IMR-90 (cell line): Measurements from ENCODE around the gene TENM4. TPM values are rescaled to one million over a fixed set of nuclear protein-coding genes. Genes with fewer than 3 reads are reported as not detected.

ENCODE experiments used
- ATAC-seq: fragments of 200-7000 bp; cut with Tn5 transposase; 2 replicates; pipeline ENCODE4 v1.9.1; 2020; ENCODE audit warnings: low read depth, mild to moderate bottlenecking, moderate library complexity
- BruUV-seq: library from RNA; stranded (reverse); fragments of 400-500 nt; replicated peaks from 2 replicates; lab custom pipeline; 2021; lab: Mats Ljungman, UMichigan
- CTCF ChIA-PET: fragments of 300-600 bp; formaldehyde crosslinking; extraction: SDS; loops from one replicate; lab custom pipeline; 2021; ENCODE audit warnings: antibody characterized with exemption; lab: Yijun Ruan, JAX
- POLR2A ChIA-PET: fragments of 300-600 bp; sonication (Branson Sonifier 250); formaldehyde crosslinking; loops from one replicate; lab custom pipeline; 2022; ENCODE audit warnings: antibody characterized with exemption; ENCODE audit not compliant: unreplicated experiment; lab: Charles Lee
- DNase-seq: peaks from one replicate; pipeline ENCODE4 v3.0.0; 2013
- H2AFZ ChIP-seq: replicated peaks from 2 replicates; pipeline ENCODE3; 2013; ENCODE audit warnings: low read length, mild to moderate bottlenecking; ENCODE audit not compliant: poor library complexity
- H2AK5ac ChIP-seq: 2 replicates; pipeline ENCODE4 v1.6.1; 2013; ENCODE audit warnings: low read depth, low read length, inconsistent platforms
- H2AK9ac ChIP-seq: replicated peaks from 2 replicates; pipeline ENCODE3; 2013; ENCODE audit warnings: mild to moderate bottlenecking, low read depth, low read length, moderate library complexity; ENCODE audit not compliant: poor library complexity
- H2BK120ac ChIP-seq: 2 replicates; pipeline ENCODE4 v1.6.1; 2013; ENCODE audit warnings: low read depth, low read length, inconsistent platforms
- H2BK15ac ChIP-seq: 3 replicates; pipeline ENCODE4 v1.6.1; 2013; ENCODE audit warnings: low read depth, low read length, inconsistent platforms
- H2BK20ac ChIP-seq: 2 replicates; pipeline ENCODE4 v1.6.1; 2013; ENCODE audit warnings: low read depth, mild to moderate bottlenecking, inconsistent platforms, low read length, moderate library complexity
- H2BK5ac ChIP-seq: 2 replicates; pipeline ENCODE4 v1.6.1; 2013; ENCODE audit warnings: mild to moderate bottlenecking, low read depth, low read length, inconsistent platforms; ENCODE audit not compliant: poor library complexity, severe bottlenecking
- H3K14ac ChIP-seq: replicated peaks from 2 replicates; pipeline ENCODE4 v1.6.1; 2013; ENCODE audit warnings: low read depth, low read length, inconsistent platforms
- H3K18ac ChIP-seq: 2 replicates; pipeline ENCODE4 v1.6.1; 2013; ENCODE audit warnings: low read depth, low read length, control low read depth
- H3K23ac ChIP-seq: 2 replicates; pipeline ENCODE4 v1.6.1; 2013; ENCODE audit warnings: low read depth, low read length, inconsistent platforms
- H3K27ac ChIP-seq: 2 replicates; pipeline ENCODE4 v1.5.1; 2013; ENCODE audit warnings: mild to moderate bottlenecking, control low read depth, low read length; ENCODE audit not compliant: insufficient read depth
- H3K27me3 ChIP-seq: 2 replicates; pipeline ENCODE4 v1.6.1; 2013; ENCODE audit warnings: low read length; ENCODE audit not compliant: control insufficient read depth, insufficient read depth
- H3K36me3 ChIP-seq: 2 replicates; pipeline ENCODE4 v1.6.1; 2013; ENCODE audit warnings: low read length, mixed read lengths; ENCODE audit not compliant: control insufficient read depth, insufficient read depth
- H3K4ac ChIP-seq: 2 replicates; pipeline ENCODE4 v1.6.1; 2013; ENCODE audit warnings: low read depth, low read length, inconsistent platforms
- H3K4me1 ChIP-seq: 2 replicates; pipeline ENCODE4 v1.6.1; 2013; ENCODE audit warnings: low read length, mixed read lengths; ENCODE audit not compliant: control insufficient read depth, insufficient read depth
- H3K4me2 ChIP-seq: 2 replicates; pipeline ENCODE4 v1.6.1; 2013; ENCODE audit warnings: low read depth, mild to moderate bottlenecking, control low read depth, low read length, moderate library complexity
- H3K4me3 ChIP-seq: 2 replicates; pipeline ENCODE4 v1.5.1; 2013; ENCODE audit warnings: low read depth, mild to moderate bottlenecking, control low read depth, low read length, moderate library complexity; ENCODE audit not compliant: insufficient read depth
- H3K56ac ChIP-seq: 2 replicates; pipeline ENCODE4 v1.6.1; 2013; ENCODE audit warnings: low read length, inconsistent platforms; ENCODE audit not compliant: insufficient read depth; ENCODE audit errors: extremely low read depth
- H3K79me1 ChIP-seq, 2 experiments: 2 replicates each; pipeline ENCODE4 v1.6.1; 2013; ENCODE audit warnings: low read length in 2 of 2, inconsistent platforms in 1 of 2, low read depth in 1 of 2
- H3K9ac ChIP-seq: 2 replicates; pipeline ENCODE4 v1.6.1; 2013; ENCODE audit warnings: low read depth, low read length, control low read depth
- H3K9me1 ChIP-seq: 2 replicates; pipeline ENCODE4 v1.6.1; 2013; ENCODE audit warnings: low read length, inconsistent platforms; ENCODE audit not compliant: insufficient read depth
- H3K9me3 ChIP-seq: 2 replicates; pipeline ENCODE4 v1.6.1; 2013; ENCODE audit warnings: low read length; ENCODE audit not compliant: control insufficient read depth, insufficient read depth
- H4K20me1 ChIP-seq: 2 replicates; pipeline ENCODE4 v1.6.1; 2013; ENCODE audit warnings: low read length, inconsistent platforms; ENCODE audit not compliant: insufficient read depth
- H4K5ac ChIP-seq: 2 replicates; pipeline ENCODE4 v1.6.1; 2013; ENCODE audit warnings: mild to moderate bottlenecking, low read depth, low read length, control low read depth
- H4K8ac ChIP-seq, 2 experiments: 2 replicates each; pipeline ENCODE4 v1.6.1; 2013; ENCODE audit warnings: low read depth in 2 of 2, low read length in 2 of 2, control low read depth in 1 of 2, inconsistent platforms in 1 of 2
- H4K91ac ChIP-seq: 2 replicates; pipeline ENCODE4 v1.6.1; 2013; ENCODE audit warnings: low read depth, low read length, inconsistent platforms; ENCODE audit not compliant: insufficient read depth
- CTCF ChIP-seq: conservative IDR thresholded peaks from 2 replicates; pipeline ENCODE4 v1.5.1; 2012; ENCODE audit warnings: mild to moderate bottlenecking, low read depth, low read length, improper control_type of control experiment
- ELK1 ChIP-seq: fragments of 150-350 bp; IDR thresholded peaks from 2 replicates; pipeline ENCODE4 v1.6.1; 2016; ENCODE audit warnings: low read depth, mild to moderate bottlenecking, low read length, moderate library complexity, borderline replicate concordance
- NFE2L2 ChIP-seq: fragments of 150-350 bp; IDR thresholded peaks from 2 replicates; pipeline ENCODE4 v1.6.1; 2016; ENCODE audit warnings: low read depth, mild to moderate bottlenecking, low read length
- RCOR1 ChIP-seq: IDR thresholded peaks from 2 replicates; pipeline ENCODE4 v1.6.1; 2012; ENCODE audit warnings: mild to moderate bottlenecking, low read length, improper control_type of control experiment; ENCODE audit not compliant: insufficient replicate concordance
- SMC3 ChIP-seq: fragments of 150-350 bp; IDR thresholded peaks from 2 replicates; pipeline ENCODE4 v1.6.1; 2016; ENCODE audit warnings: low read depth, mild to moderate bottlenecking, antibody characterized with exemption, low read length, moderate library complexity
- WGBS, 2 experiments: methylation state at CpG; one replicate each; pipeline versions ENCODE4 v1.1.5 to v1.1.7; 2013; ENCODE audit warnings: missing lambda C conversion rate in 2 of 2; ENCODE audit not compliant: insufficient read length in 1 of 2; ENCODE audit errors: extremely low coverage in 2 of 2; 5-methylcytosine and 5-hydroxymethylcytosine counted together
- dilution Hi-C: fragments of 300-500 bp; cut with HindIII; formaldehyde crosslinking; loops from one replicate; pipeline ENCODE4 v1.14.3; 2018; ENCODE audit warnings: low sequenced_read_pairs; ENCODE audit not compliant: unreplicated experiment
- in situ Hi-C: fragments of 300-500 bp; cut with MboI; formaldehyde crosslinking; loops from 3 replicates; pipeline ENCODE4 v1.14.3; 2019; ENCODE audit warnings: low sequenced_read_pairs, inconsistent platforms, mixed read lengths
- intact Hi-C: fragments of 100-400 bp; cut with micrococcal nuclease; formaldehyde crosslinking; loops from 2 replicates; pipeline ENCODE4 v1.10.0; 2022
- polyA plus RNA-seq, 3 experiments: library from polyadenylated mRNA; depleted of rRNA; stranded (reverse); fragments of >200 nt; gene quantifications; 2 replicates each; pipeline ENCODE4 v1.2.3, GENCODE V29; 2012; ENCODE audit warnings: low replicate concordance in 1 of 3
- total RNA-seq: library from RNA; depleted of rRNA; stranded (reverse); fragments of >200 nt; gene quantifications from 2 replicates; pipeline ENCODE4 v1.2.3, GENCODE V29; 2012

Gene TENM4
- total and polyA plus RNA-seq, 2 of the 4 experiments (the other 2 are of a cell fraction): 7.4 to 9.0 TPM

GRCh38 chr11:79088967-79089366, 351.9 kb downstream of the TENM4 start:
- Histone ChIP-seq H2BK15ac (no peak overlapping the region; the same call in 2 of the 3 replicates), H2BK5ac (no peak overlapping the region), H3K4me2 (no peak overlapping the region), H2BK20ac (peak overlapping the region; percentile 53; the same call in 1 of the 2 replicates), H3K27ac (no peak overlapping the region), H2BK120ac (peak overlapping the region; percentile 86; the same call in 1 of the 2 replicates), H3K23ac (no peak overlapping the region), H4K91ac (no peak overlapping the region), H3K36me3 (no peaks in the 10 kb centered on the region), H3K18ac (peak overlapping the region; percentile 24; the same call in 1 of the 2 replicates), H3K56ac (no peak overlapping the region), H3K4ac (peak overlapping the region; percentile 41; the same call in 1 of the 2 replicates), H4K5ac (peak overlapping the region; percentile 26; the same call in 1 of the 2 replicates), H3K4me3 (no peak overlapping the region), H3K9me1 (peaks cover 24% of the 10 kb centered on the region), H3K27me3 (no peaks in the 10 kb centered on the region), H4K8ac (no peak overlapping the region), H3K14ac (peak overlapping the region; percentile 36; the same call in 1 of the 2 replicates), H2AFZ (no peak overlapping the region), H3K4me1 (peaks cover 28% of the 10 kb centered on the region), H3K79me1 (no peaks in the 10 kb centered on the region), H3K9ac (no peak overlapping the region), H2AK5ac (peak overlapping the region; percentile 7), H3K9me3 (peaks cover 6% of the 10 kb centered on the region; the same call in 1 of the 2 replicates), H4K20me1 (peaks cover 7% of the 10 kb centered on the region; the same call in 1 of the 2 replicates), H2AK9ac (no peak overlapping the region)
- ATAC-seq: no peak
- intact Hi-C loops (loop anchor here (5.0 to 10.0 kb wide), 2 partner anchors 127 to 294 kb away; no protein-coding TSS in a partner anchor), in situ Hi-C loops (no loop called here), dilution Hi-C loops (no loop called here)
- no TSS peak for BruUV-seq
- TF ChIP-seq ELK1: no peak
- no peak for TF ChIP-seq RCOR1
- TF ChIP-seq CTCF: no peak
- no peak for TF ChIP-seq NFE2L2
- no peak for TF ChIP-seq SMC3
- ChIA-PET POLR2A (no interaction called here), CTCF (interaction anchor here (1.0 to 2.0 kb wide), 2 partner anchors 291 to 444 kb away, joined by 3 to 5 read pairs; no protein-coding TSS in a partner anchor)
- no CpG with 5 or more reads among the region's 4 CpGs for WGBS, 2 experiments
- no peak for DNase-seq
